Measurements from ENCODE around the gene PDSS2.
"Not testable (repeated sequence)": the region's sequence is repeated elsewhere in the genome, so short reads cannot be mapped to it uniquely, and the experiment has no call there.

The PDSS2 gene

GRCh38 chr6:107416145-107416544 lies 43.2 kb downstream of the PDSS2 start:
- DNase-seq (ENCODE audit: low spot score), result no peak

DNA sequence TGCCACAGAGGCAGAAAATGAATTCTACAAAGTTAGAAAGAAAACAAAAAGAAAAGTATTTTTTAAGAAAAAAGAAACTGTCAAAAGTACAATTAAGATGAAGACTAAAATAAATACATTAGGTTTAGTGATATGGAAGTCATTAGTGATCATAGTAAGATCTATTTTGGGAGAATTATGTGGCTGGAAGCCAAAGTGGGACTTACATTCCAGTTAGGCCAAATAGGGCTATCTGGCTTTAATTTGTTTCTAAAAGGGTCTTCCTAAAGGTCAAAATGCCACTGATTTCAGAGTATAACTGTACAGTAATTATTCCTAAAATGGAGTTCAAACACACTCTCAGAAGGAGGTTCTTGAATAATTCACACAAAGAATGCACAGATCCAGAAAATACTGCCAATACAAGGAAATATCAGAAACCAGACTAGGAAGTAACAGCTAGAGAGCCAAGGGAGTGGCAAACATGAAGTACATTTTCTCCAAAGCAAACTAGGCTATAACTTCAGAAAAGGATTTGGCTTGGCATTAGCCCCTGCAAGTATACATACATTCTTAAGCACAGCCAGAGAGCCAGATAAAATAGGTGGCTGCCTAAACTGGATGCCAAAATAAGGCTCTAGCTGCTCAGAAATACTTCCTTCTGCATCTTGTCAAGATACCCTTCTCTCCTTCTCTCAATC lies 45.3 kb downstream of the PDSS2 start:
- no peak for DNase-seq (ENCODE audit: low spot score)

DNA sequence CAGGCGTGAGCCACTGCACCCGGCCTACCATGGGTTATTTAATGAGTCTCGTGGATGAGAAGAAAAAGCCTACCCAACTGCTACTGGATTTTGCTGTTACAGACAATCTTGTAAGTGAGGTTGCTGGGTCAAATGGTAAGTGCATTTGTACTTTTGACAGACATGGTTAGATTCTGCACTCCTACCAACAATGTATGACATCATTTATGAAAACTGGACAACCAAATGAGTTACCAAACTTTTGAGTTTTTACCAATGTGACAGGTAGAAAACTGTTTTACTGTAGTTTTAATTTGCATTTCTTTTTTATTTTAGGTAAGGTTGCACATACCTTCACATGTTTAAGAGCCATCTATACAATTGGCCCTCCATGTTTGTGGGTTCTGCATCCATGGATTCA lies 48.2 kb downstream of the PDSS2 start:
- no peak for DNase-seq (ENCODE audit: low spot score)

- no peak for DNase-seq (ENCODE audit: low spot score)
These were observed 49.4 kb downstream of the PDSS2 start for GRCh38 chr6:107409942-107410341.

DNA sequence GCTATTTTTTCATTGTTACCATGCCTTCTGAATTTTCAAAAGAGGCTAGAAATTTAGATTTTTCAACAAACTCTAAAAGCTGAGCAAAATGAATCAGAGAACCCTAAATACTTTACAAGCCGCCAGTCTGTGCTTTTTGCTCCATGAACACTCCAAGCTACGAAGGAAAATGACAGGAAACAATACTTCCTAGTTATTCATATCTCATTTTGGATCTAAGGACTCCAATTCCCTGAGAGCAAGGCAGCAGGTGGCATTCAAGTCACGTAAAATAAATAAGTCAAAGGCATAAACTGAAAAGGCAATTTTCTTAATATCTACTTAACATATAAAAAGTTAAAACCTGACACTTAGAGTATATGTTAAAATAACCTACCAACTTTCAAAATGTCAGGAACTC lies 50.6 kb downstream of the PDSS2 start:
- peak; percentile 16 for DNase-seq (ENCODE audit: low spot score)

GRCh38 chr6:107405002-107405401 lies 54.4 kb downstream of the PDSS2 start:
- DNase-seq (ENCODE audit: low spot score), result no peak

DNA sequence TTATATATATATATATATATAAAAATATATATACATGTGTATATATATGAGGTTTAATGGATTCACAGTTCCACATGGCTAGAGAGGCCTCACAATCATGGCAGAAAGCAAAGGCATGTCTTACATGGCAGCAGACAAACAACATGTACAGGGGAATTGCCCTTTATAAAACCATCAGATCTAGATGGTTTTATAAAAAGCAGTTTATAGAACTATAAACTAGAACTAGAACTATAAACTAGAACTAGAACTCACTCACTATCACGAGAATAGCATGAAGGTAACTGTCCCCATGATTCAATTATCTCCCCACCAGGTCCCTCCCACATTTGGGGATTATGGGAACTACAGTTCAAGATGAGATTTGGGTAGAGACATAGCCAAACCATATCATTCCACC lies 56.8 kb downstream of the PDSS2 start:
- DNase-seq (ENCODE audit: low spot score), result no peak

DNA sequence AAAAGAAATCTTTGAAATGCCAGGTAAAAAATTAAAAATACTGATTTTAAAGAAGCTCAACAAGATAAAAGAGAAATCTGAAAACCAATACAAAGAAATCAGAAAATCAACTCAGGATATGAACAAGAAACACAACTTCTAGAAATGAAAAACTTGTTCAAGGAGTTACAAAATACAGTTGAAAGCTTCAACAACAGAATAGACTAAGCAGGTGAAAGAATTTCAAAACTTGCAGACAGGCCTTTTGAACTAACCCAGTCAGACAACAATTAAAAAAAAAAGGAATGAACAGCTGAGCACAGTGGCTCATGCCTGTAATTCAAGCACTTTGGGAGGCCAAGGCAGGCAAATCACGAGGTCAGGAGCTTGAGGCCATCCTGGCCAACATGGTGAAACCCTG lies 57.8 kb downstream of the PDSS2 start:
- DNase-seq (ENCODE audit: low spot score), result no peak

- DNase-seq (ENCODE audit: low spot score), result no peak
These were observed 58.7 kb downstream of the PDSS2 start for GRCh38 chr6:107400616-107401147.

- DNase-seq (ENCODE audit: low spot score), result no peak
These were observed 59.4 kb downstream of the PDSS2 start for GRCh38 chr6:107399935-107400334.

GRCh38 chr6:107398001-107398400 lies 61.4 kb downstream of the PDSS2 start:
- DNase-seq (ENCODE audit: low spot score), result no peak

GRCh38 chr6:107396211-107396610 lies 63.2 kb downstream of the PDSS2 start:
- no peak for DNase-seq (ENCODE audit: low spot score)

DNA sequence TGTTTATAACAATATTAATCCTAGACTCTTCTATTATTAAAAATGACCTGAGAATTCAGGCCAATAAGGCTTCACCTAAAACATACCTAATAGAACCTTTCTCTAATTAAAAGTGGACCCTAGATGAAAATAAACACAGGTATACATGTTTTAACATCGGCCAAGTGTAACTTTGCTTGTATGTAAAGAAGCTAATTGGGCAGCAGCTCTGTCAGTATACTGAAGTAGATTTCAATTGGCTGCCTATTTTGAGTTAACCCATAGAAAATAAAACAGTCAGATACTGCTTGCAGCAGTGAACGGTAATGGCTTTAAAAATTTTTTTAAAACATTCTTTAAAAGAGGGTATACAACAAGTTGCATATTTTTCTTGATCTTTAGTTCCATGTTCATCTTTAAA lies 67.3 kb downstream of the PDSS2 start:
- no peak for DNase-seq (ENCODE audit: low spot score)

GRCh38 chr6:107390685-107391435 lies 68.5 kb downstream of the PDSS2 start:
- DNase-seq (ENCODE audit: low spot score), result no peak

DNA sequence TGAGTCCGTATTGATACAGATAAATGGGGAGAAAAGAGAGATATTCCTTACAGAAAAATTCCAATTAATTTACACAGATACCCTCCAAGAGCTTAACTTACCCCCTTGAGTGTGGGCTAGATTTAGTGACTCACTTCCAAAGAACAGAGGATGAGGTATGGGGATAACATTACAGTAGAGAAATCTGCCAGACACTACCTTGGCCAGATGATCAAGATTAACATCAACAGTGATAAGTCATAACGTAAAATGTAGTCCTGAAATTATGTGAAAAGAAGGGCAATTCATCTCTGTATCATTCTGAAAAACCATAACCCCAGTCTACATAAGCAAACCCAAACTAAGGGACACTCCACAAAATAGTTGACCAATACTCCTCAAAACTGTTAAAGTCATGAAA lies 69.3 kb downstream of the PDSS2 start:
- DNase-seq (ENCODE audit: low spot score), result no peak

GRCh38 chr6:107386904-107387303 lies 72.5 kb downstream of the PDSS2 start:
- no peak for DNase-seq (ENCODE audit: low spot score)

GRCh38 chr6:107386340-107386739 lies 73.0 kb downstream of the PDSS2 start:
- DNase-seq (ENCODE audit: low spot score), result no peak

DNA sequence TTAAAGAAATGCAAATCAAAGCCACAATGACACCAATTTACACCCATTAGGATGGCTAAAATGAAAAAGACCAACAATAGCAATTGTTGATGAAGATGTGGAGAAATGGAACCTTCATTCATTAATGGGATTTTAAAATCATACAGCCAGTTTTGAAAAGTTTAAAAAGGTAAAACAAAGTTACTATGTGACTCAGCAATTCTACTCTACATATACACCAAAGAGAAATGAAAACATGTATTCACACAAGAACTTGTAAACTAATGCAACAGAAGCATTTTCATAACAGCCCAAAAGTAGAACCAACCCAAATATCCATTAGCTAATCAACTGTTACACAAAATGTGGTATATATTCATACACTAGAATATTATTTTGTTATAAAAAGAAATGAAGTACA lies 75.7 kb downstream of the PDSS2 start:
- no peak for DNase-seq (ENCODE audit: low spot score)

- DNase-seq (ENCODE audit: low spot score), result no peak
These were observed 85.1 kb downstream of the PDSS2 start for GRCh38 chr6:107374264-107374663.

DNA sequence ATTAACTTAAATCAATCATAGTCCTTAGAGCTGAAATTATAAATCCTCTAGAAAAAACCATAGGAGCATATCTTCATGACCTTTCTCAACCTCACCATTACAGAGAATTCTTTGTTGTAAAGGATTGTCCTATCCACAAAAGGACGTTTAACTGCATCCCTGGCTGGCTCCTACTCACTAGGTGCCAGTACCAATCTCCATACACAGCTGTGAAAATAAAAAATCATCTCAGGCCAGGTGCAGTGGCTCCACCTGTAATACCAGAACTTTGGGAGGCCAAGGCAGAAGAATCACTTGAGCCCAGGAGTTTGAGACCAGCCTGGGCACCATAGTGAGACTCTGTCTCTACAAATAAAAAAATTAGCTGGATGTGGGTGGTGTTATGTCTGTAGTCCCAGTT lies 89.9 kb downstream of the PDSS2 start:
- no peak for DNase-seq (ENCODE audit: low spot score)

- DNase-seq (ENCODE audit: low spot score), result no peak
These were observed 90.9 kb downstream of the PDSS2 start for GRCh38 chr6:107368471-107368870.

- DNase-seq (ENCODE audit: low spot score), result not testable (repeated sequence)
These were observed 95.2 kb downstream of the PDSS2 start for GRCh38 chr6:107364173-107364572.

GRCh38 chr6:107361753-107362604 lies 97.4 kb downstream of the PDSS2 start:
- DNase-seq (ENCODE audit: low spot score), result no peak

Data from kidney capillary endothelial cell (primary cell).